Ovary (tissue), 3 donors: ENCODE results near the gene RPTOR.

Experiments
- CTCF ChIP-seq, 3 donors: fragments of 450-650 bp in 2 of 3; fragments of 200-600 bp in 1 of 3; IDR thresholded peaks; one replicate each; pipeline versions ENCODE4 v1.5.1 to v1.8.0; 2016 to 2022; ENCODE audit warnings: antibody characterized with exemption in 3 of 3, mild to moderate bottlenecking in 1 of 3
- POLR2A ChIP-seq: fragments of 450-650 bp; IDR thresholded peaks from one replicate; pipeline ENCODE4 v1.6.1; 2017; ENCODE audit warnings: antibody characterized with exemption, mild to moderate bottlenecking, moderate library complexity
- donor health status: DM: no; HTN: no; CAD: no.

GRCh38 chr17:80604009-80604669 is 59.5 kb downstream of the RPTOR start:
- no peak for TF ChIP-seq POLR2A
- TF ChIP-seq CTCF (IDR thresholded peaks at IDR 0.05) = no peak
